ENCODE measurements around the gene CSTF2T. TPM values are rescaled to one million over a fixed set of nuclear protein-coding genes. Genes with fewer than 3 reads are reported as not detected.

CSTF2T gene
- total RNA-seq, 2 donors from 2014 or later, result 14.5 to 14.8 TPM

- ATAC-seq (no peak), DNase-seq (no peak)
- intact Hi-C loops (cut with DNase I, micrococcal nuclease), result no loop called here
Measured at GRCh38 chr10:51658000-51658399, 41.4 kb downstream of the CSTF2T start.

- intact Hi-C loops (cut with DNase I, micrococcal nuclease), result no loop called here
- no peak for ATAC-seq
- DNase-seq, result no peak
Measured at GRCh38 chr10:51656503-51656902, 42.9 kb downstream of the CSTF2T start.

GRCh38 chr10:51654918-51655317 is 44.5 kb downstream of the CSTF2T start:
- intact Hi-C loops (cut with DNase I, micrococcal nuclease), result no loop called here
- ATAC-seq (no peak), DNase-seq (no peak)

GRCh38 chr10:51653025-51653424 is 46.4 kb downstream of the CSTF2T start:
- ATAC-seq, result no peak
- no peak for DNase-seq
- intact Hi-C loops (cut with DNase I, micrococcal nuclease), result no loop called here

- no peak for DNase-seq
- intact Hi-C loops (cut with DNase I, micrococcal nuclease), result no loop called here
- ATAC-seq, result no peak
Measured at GRCh38 chr10:51651063-51651462, 48.3 kb downstream of the CSTF2T start.

GRCh38 chr10:51649064-51649463 is 50.3 kb downstream of the CSTF2T start:
- ATAC-seq (no peak), DNase-seq (no peak)
- intact Hi-C loops (cut with DNase I, micrococcal nuclease), result no loop called here

Data from left colon (tissue), 2 donors.